SU-DHL-6 (cell line): ENCODE results near the gene PODNL1.

Source experiments
- H2AFZ ChIP-seq: fragments of 200-600 bp; sonication (generic); 2 replicates; pipeline ENCODE4 v1.6.1; 2014; ENCODE audit warnings: low read depth, mild to moderate bottlenecking, moderate library complexity, mixed read lengths, antibody characterized with exemption, low read length; ENCODE audit not compliant: severe bottlenecking
- H3F3A ChIP-seq: fragments of 200-600 bp; shearing (Covaris generic); 2 replicates; pipeline ENCODE4 v1.6.0; 2016; ENCODE audit warnings: antibody characterized with exemption, mild to moderate bottlenecking; ENCODE audit not compliant: insufficient read depth
- H3K27ac ChIP-seq: fragments of 200-600 bp; sonication (generic); 2 replicates; pipeline ENCODE4 v1.5.1; 2016; ENCODE audit warnings: low read depth, mild to moderate bottlenecking, low read length, moderate library complexity, mixed read lengths
- H3K27me3 ChIP-seq: fragments of 200-600 bp; sonication (generic), shearing (Covaris generic); 2 replicates; pipeline ENCODE4 v1.6.0; 2014; ENCODE audit warnings: mild to moderate bottlenecking, low read length
- H3K36me3 ChIP-seq: fragments of 200-600 bp; sonication (generic); 2 replicates; pipeline ENCODE4 v1.6.1; 2014; ENCODE audit warnings: mild to moderate bottlenecking, low read length, mixed read lengths
- H3K4me2 ChIP-seq: fragments of 300-600, 200-600 bp; shearing (Covaris generic), sonication (generic); 2 replicates; pipeline ENCODE4 v1.6.0; 2014; ENCODE audit warnings: low read length, low read depth, mild to moderate bottlenecking; ENCODE audit not compliant: poor library complexity, severe bottlenecking
- H3K4me3 ChIP-seq: fragments of 200-600 bp; sonication (generic); 2 replicates; pipeline ENCODE4 v1.5.1; 2014; ENCODE audit warnings: antibody characterized with exemption, low read length, mild to moderate bottlenecking, mixed read lengths; ENCODE audit not compliant: insufficient read depth, poor library complexity, severe bottlenecking
- H3K79me2 ChIP-seq: fragments of 200-600 bp; sonication (generic); 2 replicates; pipeline ENCODE4 v1.6.1; 2014; ENCODE audit warnings: mild to moderate bottlenecking, low read length, moderate library complexity; ENCODE audit not compliant: insufficient read depth
- H3K9ac ChIP-seq: fragments of 200-600 bp; sonication (generic); 2 replicates; pipeline ENCODE4 v1.7.0; 2014; ENCODE audit warnings: mild to moderate bottlenecking, low read length
- H3K9me2 ChIP-seq: fragments of 200-600 bp; sonication (generic); replicated peaks from 2 replicates; pipeline ENCODE4 v1.6.1; 2014; ENCODE audit warnings: low read length; ENCODE audit not compliant: insufficient read depth
- H3K9me3 ChIP-seq: fragments of 200-600 bp; sonication (generic); 2 replicates; pipeline ENCODE4 v1.6.1; 2014; ENCODE audit warnings: low read length, mixed read lengths; ENCODE audit not compliant: insufficient read depth
- H4K20me1 ChIP-seq: fragments of 200-600 bp; sonication (generic); 2 replicates; pipeline ENCODE4 v1.6.1; 2014; ENCODE audit warnings: low read depth, mild to moderate bottlenecking, antibody characterized with exemption, low read length, moderate library complexity, mixed read lengths
- CTCF ChIP-seq: fragments of 200-600 bp; sonication (generic); IDR thresholded peaks from one replicate; pipeline ENCODE4 v1.5.1; 2017; ENCODE audit warnings: antibody characterized with exemption, mild to moderate bottlenecking, low read length, moderate library complexity; ENCODE audit not compliant: insufficient read depth, poor library complexity, severe bottlenecking
- EZH2phosphoT487 ChIP-seq: fragments of 200-600 bp; sonication (generic), shearing (Covaris generic); conservative IDR thresholded peaks from 2 replicates; pipeline ENCODE4 v1.6.1; 2018; ENCODE audit warnings: mild to moderate bottlenecking, antibody characterized with exemption, low read length, moderate library complexity, mixed read lengths

The PODNL1 gene

GRCh38 chr19:13938301-13939064, at the start of gene PODNL1:
PODNL1 (minus strand) TSS chr19:13938417; CDS start chr19:13938181, 236 bp downstream.
- Histone ChIP-seq H2AFZ (no peak within 1 kb of the TSS), H3K4me3 (no peak within 1 kb of the TSS), H3K4me2 (no peak within 1 kb of the TSS)

GRCh38 chr19:13987101-13987890, 49.1 kb upstream of the PODNL1 start:
- Histone ChIP-seq H3K27me3 (no peaks in the 10 kb centered on the region), H3K27ac (peak overlapping the region; percentile 92), H3K9me2 (no peaks in the 10 kb centered on the region), H3K4me2 (peak overlapping the region; percentile 62), H3K9me3 (no peaks in the 10 kb centered on the region), H4K20me1 (no peaks in the 10 kb centered on the region), H3K4me3 (peak overlapping the region; percentile 33), H2AFZ (no peak overlapping the region), H3K9ac (peak overlapping the region; percentile 63), H3K36me3 (no peaks in the 10 kb centered on the region), H3F3A (peaks cover 28% of the 10 kb centered on the region), H3K79me2 (no peaks in the 10 kb centered on the region)
- TF ChIP-seq CTCF (no peak), EZH2phosphoT487 (no peak)

More at GRCh38 chr19:13938301-13939064, at the start of gene PODNL1:
- TF ChIP-seq EZH2phosphoT487 (no peak), CTCF (no peak)
- no peak within 1 kb of the TSS for H3K27ac ChIP-seq
- no peaks in the 10 kb centered on the region for H3K36me3 ChIP-seq
- no peak within 1 kb of the TSS for H3K9ac ChIP-seq
- H3K9me2 ChIP-seq, result no peaks in the 10 kb centered on the region
- H3K9me3 ChIP-seq, result no peaks in the 10 kb centered on the region
- H3K79me2 ChIP-seq, result no peaks in the 10 kb centered on the region
- H4K20me1 ChIP-seq, result no peaks in the 10 kb centered on the region
- no peaks in the 10 kb centered on the region for H3F3A ChIP-seq
- no peaks in the 10 kb centered on the region for H3K27me3 ChIP-seq

GRCh38 chr19:13986348-13986904, 48.2 kb upstream of the PODNL1 start:
- no peaks in the 10 kb centered on the region for H3K79me2 ChIP-seq
- TF ChIP-seq EZH2phosphoT487, result no peak
- H3K27ac ChIP-seq, result peak overlapping the region; percentile 92
- peak overlapping the region; percentile 3 for H2AFZ ChIP-seq
- H3K27me3 ChIP-seq, result no peaks in the 10 kb centered on the region
- H3K36me3 ChIP-seq, result no peaks in the 10 kb centered on the region
- no peaks in the 10 kb centered on the region for H3K9me3 ChIP-seq
- peak overlapping the region; percentile 33 for H3K4me3 ChIP-seq
- peak overlapping the region; percentile 62 for H3K4me2 ChIP-seq
- H3K9me2 ChIP-seq, result no peaks in the 10 kb centered on the region
- H4K20me1 ChIP-seq, result no peaks in the 10 kb centered on the region
- H3K9ac ChIP-seq, result peak overlapping the region; percentile 63
- peaks cover 28% of the 10 kb centered on the region for H3F3A ChIP-seq
